Tibial nerve (tissue), 4 donors: ENCODE measurements around the gene ZDHHC19. TPM values are rescaled to one million over a fixed set of nuclear protein-coding genes. Genes with fewer than 3 reads are reported as not detected.

ENCODE experiments used
- DNase-seq, 2 donors: peaks; one replicate each; pipeline ENCODE4 v3.0.0-alpha.2; 2019; ENCODE audit warnings: low spot score in 2 of 2
- H3K27ac ChIP-seq, 4 donors: fragments of 200-600 bp; sonication (generic) in 3 of 4; one replicate each; pipeline ENCODE4 v1.5.1; 2017 to 2019; ENCODE audit warnings: mild to moderate bottlenecking in 1 of 4
- H3K27me3 ChIP-seq, 2 donors: fragments of 200-600 bp; sonication (generic) in 1 of 2; one replicate each; pipeline versions ENCODE4 v1.5.1 to v1.6.0; 2017 to 2019
- H3K36me3 ChIP-seq, 3 donors: fragments of 200-600 bp; sonication (generic); one replicate each; pipeline ENCODE4 v1.5.1; 2018 to 2019
- H3K4me1 ChIP-seq, 4 donors: fragments of 200-600 bp; sonication (generic) in 3 of 4; one replicate each; pipeline ENCODE4 v1.5.1; 2017 to 2019
- H3K4me3 ChIP-seq, 4 donors: fragments of 200-600 bp; sonication (generic) in 3 of 4; one replicate each; pipeline ENCODE4 v1.5.1; 2017 to 2019; ENCODE audit warnings: mild to moderate bottlenecking in 1 of 4, moderate library complexity in 1 of 4
- H3K9me3 ChIP-seq, 4 donors: fragments of 200-600 bp; sonication (generic) in 3 of 4; one replicate each; pipeline ENCODE4 v1.5.1; 2017 to 2019
- EP300 ChIP-seq, 2 donors: sonication (generic); formaldehyde crosslinking; IDR thresholded peaks; one replicate each; pipeline ENCODE4 v1.6.1; 2017; ENCODE audit warnings: antibody characterized with exemption in 2 of 2, mild to moderate bottlenecking in 1 of 2
- POLR2A ChIP-seq, 2 donors: fragments of 450-650 bp; IDR thresholded peaks; one replicate each; pipeline ENCODE4 v1.6.1; 2017; ENCODE audit warnings: antibody characterized with exemption in 2 of 2, mild to moderate bottlenecking in 2 of 2, moderate library complexity in 2 of 2
- WGBS, 2 donors: methylation state at CpG; one replicate each; pipeline ENCODE4 v1.1.5; 2018; 5-methylcytosine and 5-hydroxymethylcytosine counted together
- total RNA-seq, 4 donors: library from RNA; depleted of rRNA; stranded (reverse); fragments of >200 nt; gene quantifications; one replicate each; pipeline ENCODE4 v1.1.0, GENCODE V29; 2016
- TF ChIP-seq, protein P1 (sequence below), 5 experiments: fragments of 200-600 bp in 3 of 5; fragments of 450-650 bp in 2 of 5; sonication (generic) in 3 of 5; IDR thresholded peaks; one replicate each; pipeline ENCODE4 v1.5.1; 2016 to 2019; ENCODE audit warnings: antibody characterized with exemption in 5 of 5, mild to moderate bottlenecking in 3 of 5, moderate library complexity in 2 of 5

The ZDHHC19 gene
- total RNA-seq, 4 donors from 2014 or later, result not detected

DNA sequence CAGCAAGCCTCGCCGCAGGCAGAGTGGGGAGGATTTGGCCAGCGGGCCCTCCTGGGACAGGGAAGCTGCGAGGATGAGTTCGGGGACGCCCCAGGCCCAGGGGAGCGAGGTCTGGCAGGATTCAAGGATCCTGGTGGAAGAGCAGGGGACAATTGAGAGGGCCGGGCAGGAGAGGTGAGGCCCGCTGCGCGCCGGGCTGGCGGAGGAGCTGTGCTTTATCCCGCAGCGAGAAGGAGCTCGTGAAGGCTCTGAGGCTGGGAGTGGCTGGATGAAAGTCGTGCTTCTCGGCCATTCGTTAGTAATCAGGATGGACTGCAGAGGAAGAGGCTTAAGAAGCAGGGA lies 8.7 kb upstream of the ZDHHC19 start:
- H3K4me1 ChIP-seq, result peaks cover 0 to 17% (median 5%) of the 10 kb centered on the region in 4 donors
- no peaks in the 10 kb centered on the region for H3K9me3 ChIP-seq
- TF ChIP-seq EP300 (IDR thresholded peaks at IDR 0.05) (no peak), POLR2A (IDR thresholded peaks at IDR 0.05) (no peak)
- TF ChIP-seq, protein P1, sequence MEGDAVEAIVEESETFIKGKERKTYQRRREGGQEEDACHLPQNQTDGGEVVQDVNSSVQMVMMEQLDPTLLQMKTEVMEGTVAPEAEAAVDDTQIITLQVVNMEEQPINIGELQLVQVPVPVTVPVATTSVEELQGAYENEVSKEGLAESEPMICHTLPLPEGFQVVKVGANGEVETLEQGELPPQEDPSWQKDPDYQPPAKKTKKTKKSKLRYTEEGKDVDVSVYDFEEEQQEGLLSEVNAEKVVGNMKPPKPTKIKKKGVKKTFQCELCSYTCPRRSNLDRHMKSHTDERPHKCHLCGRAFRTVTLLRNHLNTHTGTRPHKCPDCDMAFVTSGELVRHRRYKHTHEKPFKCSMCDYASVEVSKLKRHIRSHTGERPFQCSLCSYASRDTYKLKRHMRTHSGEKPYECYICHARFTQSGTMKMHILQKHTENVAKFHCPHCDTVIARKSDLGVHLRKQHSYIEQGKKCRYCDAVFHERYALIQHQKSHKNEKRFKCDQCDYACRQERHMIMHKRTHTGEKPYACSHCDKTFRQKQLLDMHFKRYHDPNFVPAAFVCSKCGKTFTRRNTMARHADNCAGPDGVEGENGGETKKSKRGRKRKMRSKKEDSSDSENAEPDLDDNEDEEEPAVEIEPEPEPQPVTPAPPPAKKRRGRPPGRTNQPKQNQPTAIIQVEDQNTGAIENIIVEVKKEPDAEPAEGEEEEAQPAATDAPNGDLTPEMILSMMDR (IDR thresholded peaks at IDR 0.05), result no peak
- WGBS, 2 donors, result 70 to 80% methylated on average over 19 of the region's 19 CpGs
- H3K4me3 ChIP-seq, result peak overlapping the region in 2 of 4 donors; percentile 21 to 38
- peak overlapping the region in 3 of 4 donors; percentile 2 to 64 (median 63) for H3K27ac ChIP-seq
- H3K36me3 ChIP-seq, result no peaks in the 10 kb centered on the region
- H3K27me3 ChIP-seq, result peaks cover 0 to 13% of the 10 kb centered on the region in 2 donors
- no peak for DNase-seq

DNA sequence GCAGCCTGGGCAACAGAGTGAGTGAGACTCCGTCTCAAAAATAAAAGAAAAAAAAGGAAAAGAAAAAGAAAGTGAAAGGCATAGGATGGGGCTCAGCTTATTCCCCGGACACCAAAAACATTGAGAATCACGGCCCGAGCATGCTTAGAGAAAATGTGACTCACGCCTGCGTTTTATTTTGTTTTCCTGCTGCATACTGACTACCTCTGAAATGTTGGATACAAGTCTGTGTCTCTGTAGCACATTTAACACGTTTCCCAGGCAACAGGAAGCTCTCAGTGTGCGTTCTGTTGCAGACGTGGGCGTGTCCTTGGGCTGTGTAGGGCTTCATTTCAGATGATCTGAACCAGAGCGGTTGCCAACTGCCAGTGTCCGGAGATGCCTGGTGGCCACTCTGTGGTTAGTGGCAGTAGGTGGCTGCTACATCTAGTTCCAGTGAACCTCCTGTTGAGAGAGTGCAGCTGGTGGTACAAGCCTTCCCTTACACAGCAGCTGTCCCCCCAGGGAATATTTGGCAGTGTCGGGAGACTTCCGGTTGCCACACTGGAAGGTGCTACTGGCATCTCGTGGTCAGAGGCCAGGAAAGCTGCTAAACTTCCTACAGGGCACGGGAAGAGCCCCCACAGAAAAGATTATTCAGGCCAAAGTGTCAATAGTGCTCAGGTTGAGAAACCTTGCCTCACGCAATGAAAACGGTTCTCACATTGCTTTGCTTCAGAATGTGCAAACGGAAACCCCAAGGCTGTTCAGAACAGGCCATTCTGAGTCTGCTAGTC lies 8.2 kb upstream of the ZDHHC19 start:
- no peak for TF ChIP-seq EP300 (IDR thresholded peaks at IDR 0.05)
- no peak for TF ChIP-seq POLR2A (IDR thresholded peaks at IDR 0.05)
- TF ChIP-seq, protein P1 (IDR thresholded peaks at IDR 0.05), result no peak
- peak overlapping the region in 2 of 4 donors; percentile 21 to 38 for H3K4me3 ChIP-seq
- H3K27me3 ChIP-seq, result peaks cover 0 to 16% of the 10 kb centered on the region in 2 donors
- no peaks in the 10 kb centered on the region for H3K9me3 ChIP-seq
- H3K4me1 ChIP-seq, result peaks cover 0 to 17% (median 5%) of the 10 kb centered on the region in 4 donors
- H3K27ac ChIP-seq, result peak overlapping the region in 3 of 4 donors; percentile 2 to 64 (median 63)
- DNase-seq, result peak; percentile 48 to 62
- 15 to 18% methylated on average over 18 to 19 of the region's 19 CpGs for WGBS, 2 donors
- H3K36me3 ChIP-seq, result no peaks in the 10 kb centered on the region

DNA sequence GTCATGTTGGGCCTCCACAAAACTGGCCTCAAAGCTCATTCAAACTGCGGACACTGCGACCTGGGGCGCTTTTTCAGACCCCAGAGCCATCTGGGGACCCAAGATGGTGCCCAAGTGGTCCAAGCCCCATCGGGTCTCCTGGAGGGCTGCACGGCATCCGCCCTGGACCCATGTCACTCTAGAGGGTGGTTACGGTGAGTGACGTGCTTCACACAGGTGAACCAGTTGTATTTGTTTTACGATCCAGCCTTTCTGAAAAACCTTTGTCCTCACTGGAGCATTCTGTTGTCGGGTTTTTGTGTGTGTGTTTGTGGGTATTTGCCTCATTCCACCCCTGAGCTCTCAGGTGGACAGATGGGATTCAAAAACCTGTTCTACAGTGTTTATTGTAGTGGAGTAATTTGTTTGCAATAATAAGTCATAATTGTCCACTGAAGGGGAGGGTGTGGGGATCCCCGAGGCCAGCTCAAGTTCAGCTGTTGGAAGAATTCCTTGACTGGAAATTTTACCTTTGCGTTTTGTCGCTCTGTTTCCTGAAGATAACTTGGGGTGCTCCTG lies 7.0 kb upstream of the ZDHHC19 start:
- Histone ChIP-seq H3K4me3 (no peak overlapping the region), H3K27ac (no peak overlapping the region), H3K36me3 (no peaks in the 10 kb centered on the region), H3K9me3 (no peaks in the 10 kb centered on the region), H3K4me1 (peaks cover 0 to 17% (median 5%) of the 10 kb centered on the region in 4 donors), H3K27me3 (peaks cover 0 to 16% of the 10 kb centered on the region in 2 donors)
- TF ChIP-seq EP300 (IDR thresholded peaks at IDR 0.05), result no peak
- no peak for TF ChIP-seq POLR2A (IDR thresholded peaks at IDR 0.05)
- TF ChIP-seq, protein P1 (IDR thresholded peaks at IDR 0.05), result no peak
- no peak for DNase-seq
- WGBS, 2 donors, result 86 to 90% methylated on average over 13 of the region's 13 CpGs

DNA sequence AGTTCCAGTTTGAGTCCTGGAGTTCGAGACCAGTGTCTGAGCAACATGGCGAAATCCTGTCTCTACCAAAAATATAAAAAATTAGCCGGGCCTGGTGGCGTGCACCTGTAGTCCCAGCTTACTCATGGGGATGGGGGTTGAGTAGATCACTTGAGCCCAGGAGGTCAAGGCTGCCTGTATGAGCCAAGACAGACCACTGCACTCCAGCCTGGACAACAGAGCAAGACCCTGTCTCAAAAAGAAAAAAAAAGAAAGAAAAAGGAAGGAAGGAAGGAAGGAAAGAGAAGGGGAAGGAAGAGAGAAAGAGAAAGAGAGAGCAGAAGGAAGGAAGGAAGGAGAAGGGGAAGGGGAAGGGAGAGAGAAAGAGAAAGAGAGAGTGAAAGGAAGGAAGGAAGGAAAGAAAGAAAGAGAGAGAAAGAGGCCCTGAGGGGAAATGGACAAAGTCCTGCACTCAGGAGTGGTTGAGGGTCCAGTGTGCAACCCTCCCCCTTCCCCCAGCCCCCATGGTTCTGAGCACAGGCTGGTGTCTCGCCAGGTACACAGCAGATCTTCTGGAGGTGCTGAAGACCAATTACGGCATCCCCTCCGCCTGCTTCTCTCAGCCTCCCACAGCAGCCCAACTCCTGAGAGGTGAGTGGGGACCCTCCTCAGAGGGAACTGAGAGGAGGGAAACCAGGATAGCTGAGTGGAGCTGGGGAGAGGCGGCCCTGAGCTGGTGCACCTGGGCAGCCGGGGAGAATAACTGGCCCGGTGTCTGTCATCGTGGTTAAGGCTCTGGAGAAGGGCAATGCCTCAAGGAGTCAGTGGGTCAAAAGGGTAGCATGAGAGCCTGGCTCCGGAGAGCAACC lies 6.3 kb upstream of the ZDHHC19 start:
- WGBS, 2 donors, result 87 to 93% methylated on average over 12 of the region's 12 CpGs

More for the DNA sequence above, 6.3 kb upstream of the ZDHHC19 start:
- DNase-seq, result no peak
- TF ChIP-seq EP300 (IDR thresholded peaks at IDR 0.05), result no peak
- no peak for TF ChIP-seq POLR2A (IDR thresholded peaks at IDR 0.05)
- TF ChIP-seq, protein P1 (IDR thresholded peaks at IDR 0.05), result no peak
- Histone ChIP-seq H3K27me3 (peaks cover 0 to 16% of the 10 kb centered on the region in 2 donors), H3K4me1 (peaks cover 0 to 17% (median 5%) of the 10 kb centered on the region in 4 donors), H3K27ac (no peak overlapping the region), H3K4me3 (no peak overlapping the region), H3K36me3 (no peaks in the 10 kb centered on the region), H3K9me3 (no peaks in the 10 kb centered on the region)
